ENCODE measurements around the gene PLA2G15.
A peak's percentile ranks its signal among the peaks of the same experiment; 100 is the strongest.

The PLA2G15 gene

GRCh38 chr16:68235108-68235886, 9.9 kb upstream of the PLA2G15 start:
- Mint-ChIP-seq H3K4me3 (peak overlapping the region; percentile 37 to 48), H3K27ac (peak overlapping the region; percentile 17 to 59), H3K9me3 (no peaks in the 10 kb centered on the region), H3K36me3 (ENCODE audit: insufficient read depth) (peaks cover 46% of the 10 kb centered on the region), H3K27me3 (no peaks in the 10 kb centered on the region), H3K4me1 (ENCODE audit: low read depth in 2 of 2) (peaks cover 27% of the 10 kb centered on the region in 2 donors)
- ATAC-seq (replicated peaks) (no peak), DNase-seq (no peak)

GRCh38 chr16:68235887-68236136, 9.4 kb upstream of the PLA2G15 start, which contains the start of gene ESRP2:
Gene ESRP2, minus strand, starts transcription at chr16:68236127. Its CDS starts 82 bp downstream, at chr16:68236045.
- Mint-ChIP-seq H3K27ac (peak within 1 kb of the TSS; percentile 64 to 76), H3K4me1 (ENCODE audit: low read depth in 2 of 2) (peaks cover 24 to 27% of the 10 kb centered on the region in 2 donors), H3K4me3 (peak within 1 kb of the TSS; percentile 93 to 98), H3K36me3 (ENCODE audit: insufficient read depth) (peaks cover 40% of the 10 kb centered on the region), H3K27me3 (no peaks in the 10 kb centered on the region), H3K9me3 (no peaks in the 10 kb centered on the region)
- no peak for ATAC-seq (replicated peaks)
- no peak for DNase-seq

GRCh38 chr16:68236137-68236825, 8.9 kb upstream of the PLA2G15 start:
- Mint-ChIP-seq H3K4me3 (peak overlapping the region; percentile 93 to 98), H3K36me3 (ENCODE audit: insufficient read depth) (peaks cover 36% of the 10 kb centered on the region), H3K4me1 (ENCODE audit: low read depth in 2 of 2) (peaks cover 24 to 27% of the 10 kb centered on the region in 2 donors), H3K9me3 (no peaks in the 10 kb centered on the region), H3K27ac (peak overlapping the region; percentile 64 to 76), H3K27me3 (no peaks in the 10 kb centered on the region)
- ATAC-seq (replicated peaks) (peak; percentile 44), DNase-seq (peak; percentile 20 to 47 (median 32))

GRCh38 chr16:68236826-68237242, 8.3 kb upstream of the PLA2G15 start:
- Mint-ChIP-seq H3K4me3 (peak overlapping the region; percentile 93 to 98), H3K9me3 (no peaks in the 10 kb centered on the region), H3K27me3 (no peaks in the 10 kb centered on the region), H3K27ac (peak overlapping the region; percentile 64 to 76), H3K4me1 (ENCODE audit: low read depth in 2 of 2) (peaks cover 24 to 27% of the 10 kb centered on the region in 2 donors), H3K36me3 (ENCODE audit: insufficient read depth) (peaks cover 36% of the 10 kb centered on the region)
- ATAC-seq (replicated peaks) (peak; percentile 13), DNase-seq (peak in 1 of 3 experiments; percentile 19)

GRCh38 chr16:68237243-68238028, 7.7 kb upstream of the PLA2G15 start:
- ATAC-seq (replicated peaks) (peak; percentile 70), DNase-seq (peak; percentile 77 to 82 (median 82))
- Mint-ChIP-seq H3K27ac (peak overlapping the region; percentile 64 to 76), H3K4me1 (ENCODE audit: low read depth in 2 of 2) (peaks cover 23 to 27% of the 10 kb centered on the region in 2 donors), H3K36me3 (ENCODE audit: insufficient read depth) (peaks cover 31% of the 10 kb centered on the region), H3K4me3 (peak overlapping the region; percentile 93 to 98), H3K27me3 (no peaks in the 10 kb centered on the region), H3K9me3 (no peaks in the 10 kb centered on the region)

- no peaks in the 10 kb centered on the region for H3K9me3 Mint-ChIP-seq
- H3K36me3 Mint-ChIP-seq (ENCODE audit: insufficient read depth) = peaks cover 28% of the 10 kb centered on the region
- ATAC-seq (replicated peaks) (peak; percentile 11), DNase-seq (no peak)
- peak overlapping the region; percentile 93 to 98 for H3K4me3 Mint-ChIP-seq
- H3K27me3 Mint-ChIP-seq = no peaks in the 10 kb centered on the region
- H3K4me1 Mint-ChIP-seq (ENCODE audit: low read depth in 2 of 2) = peaks cover 21 to 27% of the 10 kb centered on the region in 2 donors
- peak overlapping the region; percentile 64 to 76 for H3K27ac Mint-ChIP-seq
These were observed 7.2 kb upstream of the PLA2G15 start for GRCh38 chr16:68238029-68238345.

- H3K9me3 Mint-ChIP-seq = no peaks in the 10 kb centered on the region
- no peaks in the 10 kb centered on the region for H3K27me3 Mint-ChIP-seq
- H3K27ac Mint-ChIP-seq = no peak overlapping the region
- peaks cover 29% of the 10 kb centered on the region for H3K36me3 Mint-ChIP-seq (ENCODE audit: insufficient read depth)
- DNase-seq = no peak
- no peak for ATAC-seq (replicated peaks)
- peaks cover 26 to 27% of the 10 kb centered on the region in 2 donors for H3K4me1 Mint-ChIP-seq (ENCODE audit: low read depth in 2 of 2)
- H3K4me3 Mint-ChIP-seq = no peak overlapping the region
These were observed 3.1 kb upstream of the PLA2G15 start for GRCh38 chr16:68242085-68242484.

GRCh38 chr16:68242926-68243858, 2.0 kb upstream of the PLA2G15 start:
- Mint-ChIP-seq H3K27me3 (no peaks in the 10 kb centered on the region), H3K36me3 (ENCODE audit: insufficient read depth) (peaks cover 21% of the 10 kb centered on the region), H3K4me1 (ENCODE audit: low read depth in 2 of 2) (peaks cover 19 to 27% of the 10 kb centered on the region in 2 donors), H3K4me3 (peak overlapping the region; percentile 99), H3K9me3 (no peaks in the 10 kb centered on the region), H3K27ac (peak overlapping the region in 1 of 2 donors; percentile 29)
- DNase-seq = no peak
- no peak for ATAC-seq (replicated peaks)

GRCh38 chr16:68244481-68244902, 681 bp upstream of the PLA2G15 start:
- Mint-ChIP-seq H3K4me3 (peak overlapping the region; percentile 99), H3K36me3 (ENCODE audit: insufficient read depth) (peaks cover 22% of the 10 kb centered on the region), H3K9me3 (no peaks in the 10 kb centered on the region), H3K27me3 (no peaks in the 10 kb centered on the region), H3K27ac (peak overlapping the region; percentile 85 to 95), H3K4me1 (ENCODE audit: low read depth in 2 of 2) (peaks cover 14 to 25% of the 10 kb centered on the region in 2 donors)
- ATAC-seq (replicated peaks) (no peak), DNase-seq (no peak)

GRCh38 chr16:68246121-68246520, 948 bp downstream of the PLA2G15 start:
- Mint-ChIP-seq H3K27ac (peak overlapping the region in 1 of 2 donors; percentile 95), H3K9me3 (no peaks in the 10 kb centered on the region), H3K4me3 (peak overlapping the region; percentile 99), H3K36me3 (ENCODE audit: insufficient read depth) (peaks cover 35% of the 10 kb centered on the region), H3K4me1 (ENCODE audit: low read depth in 2 of 2) (peaks cover 14 to 22% of the 10 kb centered on the region in 2 donors), H3K27me3 (no peaks in the 10 kb centered on the region)
- DNase-seq (no peak), ATAC-seq (replicated peaks) (no peak)

GRCh38 chr16:68246666-68247065, 1.5 kb downstream of the PLA2G15 start:
- H3K9me3 Mint-ChIP-seq = no peaks in the 10 kb centered on the region
- no peaks in the 10 kb centered on the region for H3K27me3 Mint-ChIP-seq
- H3K4me3 Mint-ChIP-seq = peak overlapping the region; percentile 99
- ATAC-seq (replicated peaks) (no peak), DNase-seq (no peak)
- no peak overlapping the region for H3K27ac Mint-ChIP-seq
- H3K4me1 Mint-ChIP-seq (ENCODE audit: low read depth in 2 of 2) = peaks cover 14 to 22% of the 10 kb centered on the region in 2 donors
- H3K36me3 Mint-ChIP-seq (ENCODE audit: insufficient read depth) = peaks cover 36% of the 10 kb centered on the region

- Mint-ChIP-seq H3K27me3 (no peaks in the 10 kb centered on the region), H3K27ac (no peak overlapping the region), H3K36me3 (ENCODE audit: insufficient read depth) (peaks cover 43% of the 10 kb centered on the region), H3K4me3 (peak overlapping the region in 1 of 2 donors; percentile 10), H3K4me1 (ENCODE audit: low read depth in 2 of 2) (peaks cover 14 to 22% of the 10 kb centered on the region in 2 donors), H3K9me3 (no peaks in the 10 kb centered on the region)
- ATAC-seq (replicated peaks) = no peak
- no peak for DNase-seq
These were observed 2.2 kb downstream of the PLA2G15 start for GRCh38 chr16:68247400-68247799.
